Thoracic aorta (tissue), 2 donors: ENCODE measurements around the gene BATF2. TPM values are rescaled to one million over a fixed set of nuclear protein-coding genes. Genes with fewer than 3 reads are reported as not detected.
A peak's percentile ranks its signal among the peaks of the same experiment; 100 is the strongest.
"Not testable (repeated sequence)": the region's sequence is repeated elsewhere in the genome, so short reads cannot be mapped to it uniquely, and the experiment has no call there.

Experiments
- ATAC-seq: fragments of 150-250 bp; one replicate; pipeline ENCODE4 v1.8.0; 2017; ENCODE audit warnings: low read depth; ENCODE audit not compliant: insufficient number of reproducible peaks, low FRiP score
- DNase-seq: peaks from one replicate; pipeline ENCODE4 v3.0.0-alpha.2; 2020; ENCODE audit warnings: low spot score
- H3K27ac ChIP-seq, 2 donors: fragments of 200-600 bp; sonication (generic); 1 replicate in 1 of 2; 2 replicates in 1 of 2; pipeline ENCODE4 v1.5.1; 2016; ENCODE audit warnings: mild to moderate bottlenecking in 2 of 2, moderate library complexity in 2 of 2
- H3K27me3 ChIP-seq: fragments of 200-600 bp; sonication (generic); replicated peaks from 2 replicates; pipeline ENCODE4 v1.6.0; 2016; ENCODE audit warnings: mild to moderate bottlenecking; ENCODE audit not compliant: insufficient read depth
- H3K36me3 ChIP-seq: fragments of 200-600 bp; sonication (generic); one replicate; pipeline ENCODE4 v1.5.1; 2016
- H3K4me1 ChIP-seq, 2 donors: fragments of 200-600 bp; sonication (generic); 1 replicate in 1 of 2; 2 replicates in 1 of 2; pipeline versions ENCODE4 v1.5.1 to v1.6.0; 2016; ENCODE audit warnings: low read depth in 2 of 2, mild to moderate bottlenecking in 1 of 2; ENCODE audit not compliant: control insufficient read depth in 1 of 2
- H3K4me3 ChIP-seq: fragments of 200-600 bp; sonication (generic); 2 replicates; pipeline ENCODE4 v1.5.1; 2016; ENCODE audit warnings: mild to moderate bottlenecking
- H3K9me3 ChIP-seq: fragments of 200-600 bp; sonication (generic); 2 replicates; pipeline ENCODE4 v1.5.1; 2016
- total RNA-seq, 2 donors: library from RNA; depleted of rRNA; stranded (reverse); fragments of >200 nt; gene quantifications; one replicate each; pipeline versions ENCODE4 v1.1.0 to v1.2.3, GENCODE V29; 2016
- TF ChIP-seq, protein P1 (sequence below): fragments of 200-600 bp; sonication (generic); IDR thresholded peaks from one replicate; pipeline ENCODE4 v1.5.1; 2019; ENCODE audit warnings: antibody characterized with exemption

The BATF2 gene
- total RNA-seq, 2 donors from 2014 or later = 0.92 to 2.6 TPM

DNA sequence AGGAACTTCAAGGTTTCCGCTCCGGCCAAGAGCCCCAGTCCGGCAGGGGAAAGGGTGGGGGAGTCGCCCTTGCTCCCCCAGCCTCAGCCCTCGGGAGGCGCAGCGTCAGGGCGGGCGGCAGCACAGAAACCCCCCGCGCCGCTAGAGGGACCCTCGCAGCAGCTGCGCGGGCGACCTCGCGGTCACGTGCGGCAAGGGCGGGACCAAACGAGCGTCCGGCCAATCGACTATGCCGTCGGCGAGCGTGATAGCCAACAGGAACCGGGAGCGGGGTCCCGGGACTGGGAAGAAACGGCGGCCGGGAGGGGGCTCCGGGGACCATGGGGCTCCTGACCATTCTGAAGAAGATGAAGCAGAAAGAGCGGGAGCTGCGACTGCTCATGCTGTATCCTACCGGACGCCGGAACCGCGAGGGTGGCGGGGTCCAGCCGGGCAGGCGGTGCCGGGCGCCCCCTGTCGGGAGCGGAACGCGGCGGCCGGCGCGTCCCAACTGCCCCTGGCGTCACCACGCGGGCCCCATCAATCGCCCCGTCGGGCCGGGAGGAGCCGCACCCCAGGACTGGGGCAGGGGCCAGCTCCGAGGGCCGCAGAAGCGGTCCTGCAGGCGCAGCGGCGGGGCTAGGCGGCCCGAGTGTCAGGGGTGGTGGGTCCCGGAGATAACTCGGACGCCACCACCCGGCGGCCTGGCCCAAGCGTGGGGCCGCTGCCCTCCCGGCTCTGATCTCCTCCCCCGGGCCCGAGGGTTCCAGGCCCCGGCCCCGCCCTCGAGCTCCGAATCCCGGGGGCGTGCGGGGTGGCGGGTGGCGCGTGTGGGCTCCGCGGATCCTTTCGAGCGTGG lies 17.3 kb upstream of the BATF2 start, which contains the start of gene ARL2:
TSS of gene ARL2 (plus strand) at position 273 of the 838 bp plus-strand sequence. CDS start at position 321, 48 bp downstream.
- ATAC-seq = peak; percentile 92

DNA sequence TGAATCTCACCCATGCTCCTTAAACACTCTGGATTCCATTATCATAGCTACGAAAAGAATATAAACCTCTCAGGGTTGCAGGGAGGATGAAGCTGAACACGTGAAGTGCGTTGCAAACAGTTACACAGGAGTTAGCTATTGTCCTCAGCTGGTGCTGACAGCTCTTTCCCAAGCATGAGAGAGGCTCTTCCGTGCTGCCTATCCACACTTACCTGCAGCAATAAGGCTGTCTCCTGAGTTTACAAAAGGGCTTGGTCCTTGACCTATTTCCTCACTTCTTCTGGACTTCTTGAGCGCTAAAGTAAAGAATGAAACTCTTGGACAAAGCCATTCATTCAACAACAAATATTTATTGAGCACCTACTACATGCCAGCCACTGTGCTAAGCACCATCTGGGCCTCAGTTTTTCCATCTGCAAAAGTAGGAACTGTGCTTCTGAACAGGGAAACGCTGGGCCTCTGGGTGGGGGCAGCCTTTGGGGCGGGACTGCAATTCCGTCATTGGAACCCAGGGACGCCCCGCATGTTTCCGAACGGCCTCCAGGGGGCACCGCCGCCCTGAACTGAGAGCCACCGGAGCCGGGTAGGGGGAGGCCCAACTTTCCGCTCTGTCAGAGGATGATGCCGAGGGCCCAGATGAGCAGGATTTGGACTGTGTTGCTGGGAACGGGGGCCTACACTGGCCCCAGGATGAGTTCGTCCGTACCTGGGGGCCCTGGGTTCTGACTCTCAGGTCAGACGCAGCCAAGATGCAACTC lies 16.5 kb upstream of the BATF2 start:
- no peaks in the 10 kb centered on the region for H3K36me3 ChIP-seq
- no peaks in the 10 kb centered on the region for H3K9me3 ChIP-seq
- H3K27me3 ChIP-seq = no peaks in the 10 kb centered on the region
- TF ChIP-seq, protein P1, sequence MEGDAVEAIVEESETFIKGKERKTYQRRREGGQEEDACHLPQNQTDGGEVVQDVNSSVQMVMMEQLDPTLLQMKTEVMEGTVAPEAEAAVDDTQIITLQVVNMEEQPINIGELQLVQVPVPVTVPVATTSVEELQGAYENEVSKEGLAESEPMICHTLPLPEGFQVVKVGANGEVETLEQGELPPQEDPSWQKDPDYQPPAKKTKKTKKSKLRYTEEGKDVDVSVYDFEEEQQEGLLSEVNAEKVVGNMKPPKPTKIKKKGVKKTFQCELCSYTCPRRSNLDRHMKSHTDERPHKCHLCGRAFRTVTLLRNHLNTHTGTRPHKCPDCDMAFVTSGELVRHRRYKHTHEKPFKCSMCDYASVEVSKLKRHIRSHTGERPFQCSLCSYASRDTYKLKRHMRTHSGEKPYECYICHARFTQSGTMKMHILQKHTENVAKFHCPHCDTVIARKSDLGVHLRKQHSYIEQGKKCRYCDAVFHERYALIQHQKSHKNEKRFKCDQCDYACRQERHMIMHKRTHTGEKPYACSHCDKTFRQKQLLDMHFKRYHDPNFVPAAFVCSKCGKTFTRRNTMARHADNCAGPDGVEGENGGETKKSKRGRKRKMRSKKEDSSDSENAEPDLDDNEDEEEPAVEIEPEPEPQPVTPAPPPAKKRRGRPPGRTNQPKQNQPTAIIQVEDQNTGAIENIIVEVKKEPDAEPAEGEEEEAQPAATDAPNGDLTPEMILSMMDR = peak; percentile 71
- DNase-seq = peak; percentile 81
- H3K4me3 ChIP-seq = peak overlapping the region; percentile 81
- H3K27ac ChIP-seq = peak overlapping the region; percentile 95 to 100
- peak; percentile 91 for ATAC-seq
- peaks cover 12 to 21% of the 10 kb centered on the region in 2 donors for H3K4me1 ChIP-seq

More for the DNA sequence above, 17.3 kb upstream of the BATF2 start, which contains the start of gene ARL2:
- peak; percentile 53 for DNase-seq
- peak within 1 kb of the TSS; percentile 95 to 100 for H3K27ac ChIP-seq
- H3K4me3 ChIP-seq = peak within 1 kb of the TSS; percentile 81
- TF ChIP-seq, protein P1 = peak; percentile 89
- H3K27me3 ChIP-seq = no peaks in the 10 kb centered on the region
- peaks cover 12 to 21% of the 10 kb centered on the region in 2 donors for H3K4me1 ChIP-seq
- H3K36me3 ChIP-seq = peaks cover 4% of the 10 kb centered on the region
- no peaks in the 10 kb centered on the region for H3K9me3 ChIP-seq

DNA sequence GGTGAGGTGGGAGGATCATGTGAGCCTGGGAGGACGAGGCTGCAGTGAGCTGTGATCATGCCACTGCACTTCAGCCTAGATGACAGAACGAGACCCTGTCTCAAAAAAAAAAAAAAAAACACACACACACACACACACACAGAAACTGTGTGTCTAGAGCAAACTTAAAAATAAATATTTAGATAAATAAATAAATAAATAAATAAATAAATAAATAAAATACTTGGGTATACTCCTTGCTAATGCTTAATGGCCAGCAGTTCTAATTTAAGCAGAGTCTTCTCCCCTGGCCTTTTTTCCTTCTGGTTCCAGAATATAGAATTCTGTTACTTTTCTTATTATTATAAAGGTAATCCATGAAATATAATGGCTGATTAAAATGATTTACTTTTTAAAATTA lies 12.1 kb upstream of the BATF2 start:
- no peak overlapping the region for H3K27ac ChIP-seq
- no peaks in the 10 kb centered on the region for H3K9me3 ChIP-seq
- DNase-seq (no peak), ATAC-seq (no peak)
- H3K36me3 ChIP-seq = no peaks in the 10 kb centered on the region
- H3K4me1 ChIP-seq = peaks cover 5 to 10% of the 10 kb centered on the region in 2 donors
- TF ChIP-seq, protein P1 = no peak
- no peaks in the 10 kb centered on the region for H3K27me3 ChIP-seq
- H3K4me3 ChIP-seq = no peak overlapping the region

DNA sequence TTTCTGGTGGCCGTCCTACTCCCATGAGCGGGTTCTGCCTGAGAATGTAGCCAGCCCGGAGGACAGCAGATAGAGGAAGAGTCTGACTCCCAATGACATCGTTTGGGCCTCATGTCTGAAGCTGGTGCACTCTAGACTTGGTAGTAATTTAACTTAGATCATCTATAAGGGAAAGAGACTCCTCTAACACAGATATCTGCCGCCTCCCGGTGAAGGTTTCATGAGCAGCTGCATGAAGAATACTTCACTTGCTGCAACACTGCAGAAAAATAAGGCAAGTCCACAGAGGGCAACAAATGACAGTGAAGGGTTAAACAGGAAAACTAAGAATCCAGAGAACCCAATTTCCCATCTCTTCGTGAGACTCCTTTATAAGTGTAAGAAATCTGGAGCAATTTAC lies 11.2 kb upstream of the BATF2 start:
- Histone ChIP-seq H3K4me1 (peaks cover 1 to 3% of the 10 kb centered on the region in 2 donors), H3K27ac (no peak overlapping the region), H3K9me3 (no peaks in the 10 kb centered on the region), H3K27me3 (no peaks in the 10 kb centered on the region), H3K36me3 (no peaks in the 10 kb centered on the region), H3K4me3 (no peak overlapping the region)
- no peak for ATAC-seq
- TF ChIP-seq, protein P1 = no peak
- DNase-seq = no peak

DNA sequence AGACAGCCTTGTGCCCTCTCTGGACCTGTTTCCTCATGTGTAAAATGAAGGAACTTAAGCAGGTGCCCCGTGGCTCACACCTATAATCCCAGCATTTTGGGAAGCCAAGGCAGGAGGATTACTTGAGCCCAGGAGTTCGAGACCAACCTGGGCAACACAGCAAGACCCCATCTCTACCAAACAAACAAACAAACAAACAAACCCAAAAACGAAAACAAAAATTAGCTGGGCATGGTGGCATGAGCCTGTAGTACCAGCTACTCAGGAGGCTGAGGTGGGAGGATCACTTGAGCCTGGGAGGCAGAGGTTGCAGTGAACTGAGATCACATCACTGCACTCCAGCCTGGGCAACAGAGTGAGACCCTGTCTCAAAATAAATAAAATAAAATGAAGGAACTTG lies 7.2 kb upstream of the BATF2 start:
- H3K9me3 ChIP-seq, ATAC-seq, H3K4me3 ChIP-seq, H3K27me3 ChIP-seq, H3K27ac ChIP-seq, H3K36me3 ChIP-seq, H3K4me1 ChIP-seq, DNase-seq: not testable (repeated sequence)
